K562 (cell line): ENCODE results near the gene RHOBTB3. TPM values are rescaled to one million over a fixed set of nuclear protein-coding genes. Genes with fewer than 3 reads are reported as not detected.

Experiments used
- ARID2 ChIP-seq: fragments of 450-650 bp; IDR thresholded peaks from 2 replicates; pipeline ENCODE4 v1.6.1; 2017; ENCODE audit warnings: antibody characterized with exemption, mild to moderate bottlenecking
- CC2D1A ChIP-seq: fragments of 450-650 bp; IDR thresholded peaks from 2 replicates; pipeline ENCODE4 v1.6.1; 2017; ENCODE audit warnings: mild to moderate bottlenecking
- CHAMP1 ChIP-seq: fragments of 450-650 bp; IDR thresholded peaks from 2 replicates; pipeline ENCODE4 v1.6.1; 2016; ENCODE audit warnings: mild to moderate bottlenecking
- DEAF1 ChIP-seq: fragments of 450-650 bp; formaldehyde crosslinking; IDR thresholded peaks from 2 replicates; pipeline ENCODE4 v1.4.0; 2020; ENCODE audit warnings: mild to moderate bottlenecking, moderate library complexity
- MAZ ChIP-seq, 2 experiments: fragments of 450-650 bp in 1 of 2; sonication (generic) in 1 of 2; formaldehyde crosslinking; IDR thresholded peaks in 1 of 2; conservative IDR thresholded peaks in 1 of 2; 2 replicates each; pipeline versions ENCODE4 v1.4.0 to v1.5.0; 2020; ENCODE audit warnings: mild to moderate bottlenecking in 1 of 2, missing genetic modification reagents in 1 of 2
- MEF2A ChIP-seq: IDR thresholded peaks from 2 replicates; pipeline ENCODE4 v1.6.1; 2011; ENCODE audit warnings: low read depth, mild to moderate bottlenecking, low read length, moderate library complexity; ENCODE audit not compliant: control insufficient read depth
- RAD21 ChIP-seq, 2 experiments: fragments of 250-450 bp in 1 of 2; fragments of 450-650 bp in 1 of 2; sonication (Bioruptor Pico) in 1 of 2; formaldehyde crosslinking in 1 of 2; IDR thresholded peaks in 1 of 2; conservative IDR thresholded peaks in 1 of 2; 2 replicates each; pipeline versions ENCODE4 v1.4.0 to v1.8.0; 2020 to 2022; ENCODE audit warnings: mild to moderate bottlenecking in 2 of 2, moderate library complexity in 1 of 2
- RBM17 ChIP-seq: fragments of 200-400 bp; formaldehyde crosslinking; IDR thresholded peaks from 2 replicates; pipeline ENCODE4 v1.6.1; 2017; ENCODE audit warnings: low read depth, mild to moderate bottlenecking, low read length, borderline replicate concordance
- SIX5 ChIP-seq, 2 experiments: IDR thresholded peaks; 2 replicates each; pipeline ENCODE4 v1.6.1; 2011; ENCODE audit warnings: low read length in 2 of 2, borderline replicate concordance in 1 of 2, low read depth in 1 of 2, mild to moderate bottlenecking in 1 of 2, moderate library complexity in 1 of 2; ENCODE audit not compliant: insufficient read depth in 1 of 2
- TAL1 ChIP-seq: fragments of 450-650 bp; IDR thresholded peaks from 2 replicates; pipeline ENCODE4 v1.6.1; 2016; ENCODE audit warnings: mild to moderate bottlenecking
- TFE3 ChIP-seq: fragments of 450-650 bp; formaldehyde crosslinking; IDR thresholded peaks from 2 replicates; pipeline ENCODE4 v1.4.0; 2020; ENCODE audit warnings: mild to moderate bottlenecking, mixed read lengths
- UBTF ChIP-seq, 2 experiments: IDR thresholded peaks; 2 replicates each; pipeline ENCODE4 v1.6.1; 2012; ENCODE audit warnings: improper control_type of control experiment in 2 of 2, low read depth in 2 of 2, low read length in 2 of 2, borderline replicate concordance in 1 of 2
- ZNF592 ChIP-seq: fragments of 450-650 bp; IDR thresholded peaks from 2 replicates; pipeline ENCODE4 v1.6.1; 2017; ENCODE audit warnings: antibody characterized with exemption, mild to moderate bottlenecking
- polyA plus RNA-seq, 8 experiments: library from polyadenylated mRNA; depleted of rRNA in 4 of 8; stranded (reverse) in 5 of 8; unstranded in 3 of 8; fragments of >200 nt; fragmentation: Nextera tagmentation in 2 of 8; fragmentation: Illumina TruSeq in 1 of 8; extraction: Ambion mirVana in 2 of 8; extraction: Trizol in 1 of 8; gene quantifications; 2 replicates each; pipeline versions ENCODE4 v1.2.1 to v1.2.3, GENCODE V29; 2011 to 2014; ENCODE audit warnings: inconsistent platforms in 1 of 8, missing spikeins in 1 of 8
- total RNA-seq, 7 experiments: library from RNA; depleted of rRNA in 6 of 7; stranded (reverse); fragments of >200 nt in 6 of 7; fragmentation: Illumina TruSeq in 2 of 7; extraction: Trizol in 2 of 7; gene quantifications; 2 replicates each; pipeline versions ENCODE4 v1.2.1 to v1.2.3, GENCODE V29; 2011 to 2021; ENCODE audit warnings: low replicate concordance in 1 of 7

Gene RHOBTB3
- total and polyA plus RNA-seq, 9 of the 15 experiments (the other 6 are each of a cell fraction or from before 2014, with no cell fraction given) = 39.7 to 143 (median 115) TPM

GRCh38 chr5:95781101-95781583, 50.0 kb downstream of the RHOBTB3 start (continued):
- TF ChIP-seq CHAMP1 = 0 out of 2 replicates have a peak, but pooled peaks have one; percentile 33
- TF ChIP-seq UBTF (IDR thresholded peaks at IDR 0.05; ENCODE audit: borderline replicate concordance in 1 of 2, low read depth in 2 of 2, low read length in 2 of 2) = 0 out of 4 replicates have a peak, but pooled peaks of 1 of the 2 experiments have one; percentile 21
- no peak for TF ChIP-seq RBM17
- peak; percentile 82 for TF ChIP-seq DEAF1 (CRISPR knock-in tag)
- peak; percentile 55; the same call in 1 of the 2 replicates for TF ChIP-seq ZNF592
- TF ChIP-seq TAL1 = no peak
- no peak for TF ChIP-seq MEF2A
- 0 out of 4 replicates have a peak, but pooled peaks of 1 of the 2 experiments have one; percentile 27 for TF ChIP-seq MAZ (CRISPR knock-in tag; conservative IDR thresholded peaks at IDR 0.05 in 1 of 2, IDR thresholded peaks at IDR 0.05 in 1 of 2)
- no peak for TF ChIP-seq SIX5 (IDR thresholded peaks at IDR 0.05; ENCODE audit: borderline replicate concordance in 1 of 2, insufficient read depth in 1 of 2, low read depth in 1 of 2, low read length in 2 of 2)
- peak; percentile 89 to 93 for TF ChIP-seq RAD21 (CRISPR knock-in tag; conservative IDR thresholded peaks at IDR 0.05 in 1 of 2, IDR thresholded peaks at IDR 0.05 in 1 of 2)
- TF ChIP-seq CC2D1A = peak; percentile 32; the same call in 1 of the 2 replicates
- no peak for TF ChIP-seq TFE3
- TF ChIP-seq ARID2 = 0 out of 2 replicates have a peak, but pooled peaks have one; percentile 60
